GM12865 (cell line): ENCODE data around the gene IL12RB1.

ENCODE experiments used
- DNase-seq: peaks from one replicate; pipeline ENCODE4 v3.0.0; 2010; ENCODE audit warnings: low read depth
- H3K4me3 ChIP-seq: 2 replicates; pipeline ENCODE4 v1.5.1; 2011; ENCODE audit warnings: mild to moderate bottlenecking, low read depth, low read length, control low read depth
- TF ChIP-seq, protein P1 (sequence below): IDR thresholded peaks from 2 replicates; pipeline ENCODE4 v1.5.1; 2011; ENCODE audit warnings: low read length, control low read depth, low read depth, inconsistent platforms; ENCODE audit not compliant: insufficient read depth; ENCODE audit errors: missing control alignments

The IL12RB1 gene

DNA sequence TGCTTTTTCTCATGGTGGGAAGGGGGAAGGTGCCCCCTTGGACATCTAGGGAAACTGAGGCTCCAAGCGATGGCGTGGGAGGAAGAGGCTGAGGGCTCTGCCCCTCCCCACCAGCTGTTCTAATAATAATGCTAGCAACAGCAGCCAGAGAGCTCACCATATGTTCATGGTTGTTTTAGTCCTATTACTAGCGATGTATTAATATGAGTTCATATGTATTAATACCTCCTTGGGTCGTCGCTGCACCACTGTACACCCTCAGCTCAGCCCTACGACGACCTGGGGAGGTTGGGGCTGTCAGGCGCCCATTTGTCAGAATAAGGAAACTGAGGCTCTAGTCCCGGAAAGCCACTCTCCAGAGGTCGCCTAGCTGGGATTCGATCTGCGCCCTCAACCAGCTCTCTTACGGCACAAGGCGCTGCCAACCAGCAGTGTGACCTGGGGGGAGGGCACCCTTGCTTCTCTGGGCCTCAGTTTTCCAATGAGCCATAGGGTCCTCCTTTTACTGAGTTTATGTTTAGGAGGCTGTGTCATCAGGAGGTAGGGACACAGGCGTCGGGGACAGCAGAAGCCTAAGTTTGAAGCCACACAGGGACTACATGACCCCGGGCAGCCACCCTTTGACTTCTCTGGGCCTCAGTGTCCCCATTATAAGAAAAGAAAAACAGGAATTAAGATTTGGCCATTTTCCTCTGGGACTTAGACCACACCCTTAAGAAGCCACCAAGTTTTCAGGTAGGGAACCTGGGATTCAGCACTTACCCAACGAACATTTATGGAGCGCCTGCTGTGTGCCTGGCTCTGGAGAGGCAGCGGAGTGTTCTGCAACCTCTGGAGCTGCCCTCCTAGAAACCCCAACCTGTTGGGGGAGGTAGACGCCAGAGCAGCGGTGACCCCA lies 11.5 kb upstream of the IL12RB1 start:
- DNase-seq = peak; percentile 34
- TF ChIP-seq, protein P1, sequence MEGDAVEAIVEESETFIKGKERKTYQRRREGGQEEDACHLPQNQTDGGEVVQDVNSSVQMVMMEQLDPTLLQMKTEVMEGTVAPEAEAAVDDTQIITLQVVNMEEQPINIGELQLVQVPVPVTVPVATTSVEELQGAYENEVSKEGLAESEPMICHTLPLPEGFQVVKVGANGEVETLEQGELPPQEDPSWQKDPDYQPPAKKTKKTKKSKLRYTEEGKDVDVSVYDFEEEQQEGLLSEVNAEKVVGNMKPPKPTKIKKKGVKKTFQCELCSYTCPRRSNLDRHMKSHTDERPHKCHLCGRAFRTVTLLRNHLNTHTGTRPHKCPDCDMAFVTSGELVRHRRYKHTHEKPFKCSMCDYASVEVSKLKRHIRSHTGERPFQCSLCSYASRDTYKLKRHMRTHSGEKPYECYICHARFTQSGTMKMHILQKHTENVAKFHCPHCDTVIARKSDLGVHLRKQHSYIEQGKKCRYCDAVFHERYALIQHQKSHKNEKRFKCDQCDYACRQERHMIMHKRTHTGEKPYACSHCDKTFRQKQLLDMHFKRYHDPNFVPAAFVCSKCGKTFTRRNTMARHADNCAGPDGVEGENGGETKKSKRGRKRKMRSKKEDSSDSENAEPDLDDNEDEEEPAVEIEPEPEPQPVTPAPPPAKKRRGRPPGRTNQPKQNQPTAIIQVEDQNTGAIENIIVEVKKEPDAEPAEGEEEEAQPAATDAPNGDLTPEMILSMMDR = no peak
- H3K4me3 ChIP-seq = peak overlapping the region; percentile 79

DNA sequence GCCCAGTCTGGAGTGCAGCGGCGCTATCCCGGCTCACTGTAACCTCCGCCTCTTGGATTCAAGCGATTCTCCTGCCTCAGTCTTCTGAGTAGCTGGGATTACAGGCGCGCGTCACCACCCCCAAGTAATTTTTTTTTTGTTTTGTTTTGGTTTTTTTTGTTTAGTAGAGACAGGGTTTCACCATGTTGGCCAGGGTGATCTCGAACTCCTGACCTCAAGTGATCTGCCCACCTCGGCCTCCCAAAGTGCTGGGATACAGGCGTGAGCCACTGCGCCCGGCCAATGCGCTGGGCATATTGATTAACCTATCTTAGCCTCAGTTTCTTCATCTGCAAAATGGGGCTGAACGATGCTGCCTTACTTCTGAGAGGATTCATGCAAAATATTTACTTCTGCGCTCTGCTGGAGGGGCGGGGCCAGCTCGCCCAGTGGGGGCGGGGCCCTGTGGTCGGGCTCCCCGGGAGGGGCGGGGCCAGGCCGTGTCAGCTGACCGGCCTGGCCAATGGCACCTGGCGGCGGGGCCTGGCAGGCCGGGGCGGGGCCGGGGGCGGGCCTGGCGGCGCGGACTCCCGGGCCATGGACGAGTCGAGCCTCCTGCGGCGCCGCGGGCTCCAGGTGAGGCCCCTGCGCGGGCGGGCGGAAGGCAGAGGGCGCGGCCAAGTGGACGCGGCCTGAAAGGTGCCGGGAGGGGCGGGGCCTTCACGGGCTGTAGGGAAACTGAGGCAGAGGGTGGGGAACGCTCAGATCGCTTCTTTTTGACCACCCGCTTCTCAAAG lies 10.7 kb upstream of the IL12RB1 start, which contains the start of gene MAST3:
Gene MAST3 (plus strand): TSS at position 562 of the 776 bp plus-strand sequence. CDS start 15 bp downstream, at position 577.
- DNase-seq = peak; percentile 96
- peak within 1 kb of the TSS; percentile 79 for H3K4me3 ChIP-seq
- TF ChIP-seq, protein P1 = no peak

DNA sequence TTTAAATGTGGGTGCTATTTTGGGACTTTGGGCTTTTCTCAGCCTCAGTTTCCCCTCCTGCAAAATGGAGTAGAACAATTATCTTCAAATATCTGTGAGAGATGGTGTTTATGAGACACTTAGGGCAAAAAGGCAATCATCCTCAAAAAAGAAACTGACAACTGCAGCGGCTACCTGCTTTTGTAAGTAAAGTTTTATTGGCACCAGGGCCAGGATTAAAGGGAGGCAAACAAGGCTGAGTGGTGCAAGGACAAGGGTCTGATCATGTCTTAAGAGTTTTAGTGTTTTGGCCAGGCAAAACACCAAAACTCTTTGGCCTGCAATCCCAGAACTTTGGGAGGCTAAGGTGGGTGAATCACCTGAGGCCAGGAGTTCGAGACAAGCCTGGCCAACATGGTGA lies 9.5 kb upstream of the IL12RB1 start:
- TF ChIP-seq, protein P1 = no peak
- no peak for DNase-seq
- H3K4me3 ChIP-seq = no peak overlapping the region

DNA sequence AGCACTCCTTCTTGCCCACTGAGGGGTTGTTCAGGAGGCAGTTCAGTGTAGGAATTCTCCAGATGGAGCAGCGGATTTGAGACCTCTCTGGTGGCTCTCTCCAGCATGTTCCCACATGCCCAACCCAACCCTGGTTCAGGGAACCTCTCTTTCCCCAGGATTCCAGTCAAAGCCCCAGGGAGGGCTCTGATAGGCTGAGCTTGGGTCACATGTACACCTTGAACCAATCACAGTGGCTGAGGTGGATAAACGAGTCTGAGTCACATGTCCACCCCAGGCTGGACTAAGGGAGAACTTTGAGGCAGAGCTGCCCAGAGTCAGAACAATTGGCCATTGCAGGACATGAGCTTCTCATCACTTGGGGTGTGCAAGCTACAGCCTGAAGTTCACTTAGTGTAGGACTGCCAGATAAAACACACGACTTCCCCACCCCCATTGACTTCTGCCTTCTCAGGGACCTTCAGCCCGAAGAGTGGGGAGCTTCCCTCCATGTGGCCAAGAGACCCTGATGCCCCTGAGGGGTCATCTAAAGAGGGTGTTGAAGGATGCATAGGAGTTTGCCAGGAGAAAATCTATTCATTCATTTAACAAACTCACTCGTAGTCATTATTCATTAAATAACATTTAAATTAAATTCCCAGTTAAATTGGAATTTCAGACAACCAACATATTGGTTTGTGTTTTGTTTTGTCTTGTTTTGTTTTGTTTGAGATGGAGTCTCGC lies 6.9 kb upstream of the IL12RB1 start:
- DNase-seq = no peak
- no peak overlapping the region for H3K4me3 ChIP-seq
- TF ChIP-seq, protein P1 = no peak

DNA sequence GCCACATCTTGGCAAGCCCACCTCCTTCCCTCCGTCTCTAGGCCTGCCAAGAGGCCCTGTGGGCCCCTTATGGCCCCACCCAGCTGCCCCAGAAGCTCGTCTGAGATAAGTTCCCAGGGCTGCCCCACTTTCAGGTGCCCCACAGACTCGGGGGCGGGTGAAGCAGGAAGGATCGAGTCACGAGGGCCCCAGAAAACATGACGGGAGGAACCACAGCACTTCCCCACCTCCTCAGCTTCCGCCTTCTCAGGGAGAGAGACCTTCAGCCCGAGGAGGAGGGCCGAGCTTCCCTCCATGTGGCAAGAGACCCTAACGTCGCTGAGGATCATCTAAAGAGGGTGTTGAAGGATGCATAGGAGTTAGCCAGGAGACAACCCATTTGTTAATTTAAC lies 4.5 kb upstream of the IL12RB1 start:
- H3K4me3 ChIP-seq = no peak overlapping the region
- TF ChIP-seq, protein P1 = no peak
- DNase-seq = peak; percentile 87

DNA sequence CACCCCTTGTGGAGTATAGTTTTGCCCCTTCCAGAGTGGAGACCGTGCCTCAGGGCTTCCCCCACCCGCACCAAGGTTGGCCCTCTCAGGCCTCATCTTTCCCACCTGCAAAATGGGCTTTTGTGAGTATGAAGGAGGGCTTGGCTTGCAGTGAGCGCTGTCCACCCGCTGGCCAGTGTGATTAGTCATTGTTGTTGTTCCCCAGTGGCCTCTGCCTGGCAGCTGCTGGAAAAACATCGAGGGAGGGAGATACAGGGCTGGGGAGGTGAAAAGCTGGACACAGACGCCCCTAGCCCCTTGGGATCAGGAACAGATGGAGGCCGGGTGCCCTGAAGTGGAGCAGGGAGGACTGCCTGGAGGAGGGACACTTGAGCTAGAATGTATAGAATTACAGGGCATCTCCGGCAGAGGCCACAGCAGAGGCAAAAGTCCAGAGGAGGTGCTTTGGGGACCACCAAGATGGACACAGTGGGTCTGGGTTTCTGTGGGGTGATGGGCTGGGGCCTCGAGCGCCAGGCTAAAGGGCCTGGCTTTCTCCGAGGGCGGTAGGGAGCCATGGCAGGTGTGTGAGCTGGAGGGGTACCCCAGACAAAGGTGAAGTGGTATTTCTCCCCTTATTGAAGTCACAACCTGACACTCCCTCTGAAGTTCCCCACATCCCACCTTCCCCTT lies 3.9 kb upstream of the IL12RB1 start:
- DNase-seq = no peak
- TF ChIP-seq, protein P1 = no peak
- no peak overlapping the region for H3K4me3 ChIP-seq
